Activated effector memory CD4-positive, alpha-beta T cell treated with Interleukin-2 at 50 U/mL for 16 hours (primary cell): ENCODE data around the gene RBBP6.
"Not testable (repeated sequence)": the region's sequence is repeated elsewhere in the genome, so short reads cannot be mapped to it uniquely, and the experiment has no call there.

Source experiments
- DNase-seq: peaks from one replicate; pipeline ENCODE4 v3.0.0-alpha.2; 2020

Gene RBBP6

GRCh38 chr16:24539295-24539849 lies at the start of gene RBBP6:
RBBP6 (plus strand) TSS chr16:24539566; CDS start chr16:24540627, 1,061 bp downstream.
- peak; percentile 89 for DNase-seq

- no peak for DNase-seq
Measured at GRCh38 chr16:24490866-24491265, 48.5 kb upstream of the RBBP6 start.

- DNase-seq: no peak
Measured at GRCh38 chr16:24491731-24492130, 47.6 kb upstream of the RBBP6 start.

- DNase-seq: no peak
Measured at GRCh38 chr16:24493821-24494220, 45.5 kb upstream of the RBBP6 start.

- DNase-seq: not testable (repeated sequence)
Measured at GRCh38 chr16:24495207-24495606, 44.2 kb upstream of the RBBP6 start.

GRCh38 chr16:24497440-24497839 lies 41.9 kb upstream of the RBBP6 start:
- no peak for DNase-seq

GRCh38 chr16:24499193-24499814 lies 40.1 kb upstream of the RBBP6 start:
- no peak for DNase-seq

GRCh38 chr16:24504472-24505345 lies 34.7 kb upstream of the RBBP6 start:
- peak; percentile 34 for DNase-seq

GRCh38 chr16:24505959-24506358 lies 33.4 kb upstream of the RBBP6 start:
- DNase-seq: no peak

- no peak for DNase-seq
Measured at GRCh38 chr16:24507959-24508480, 31.3 kb upstream of the RBBP6 start.

- no peak for DNase-seq
Measured at GRCh38 chr16:24508614-24509013, 30.8 kb upstream of the RBBP6 start.

- no peak for DNase-seq
Measured at GRCh38 chr16:24509536-24509935, 29.8 kb upstream of the RBBP6 start.

GRCh38 chr16:24511174-24511573 lies 28.2 kb upstream of the RBBP6 start:
- DNase-seq: no peak

GRCh38 chr16:24511792-24512191 lies 27.6 kb upstream of the RBBP6 start:
- no peak for DNase-seq

GRCh38 chr16:24514096-24514495 lies 25.3 kb upstream of the RBBP6 start:
- DNase-seq: no peak

- DNase-seq: no peak
Measured at GRCh38 chr16:24515186-24515585, 24.2 kb upstream of the RBBP6 start.

GRCh38 chr16:24516900-24517669 lies 22.3 kb upstream of the RBBP6 start:
- DNase-seq: peak; percentile 52

GRCh38 chr16:24518498-24518897 lies 20.9 kb upstream of the RBBP6 start:
- DNase-seq: no peak

GRCh38 chr16:24520983-24521382 lies 18.4 kb upstream of the RBBP6 start:
- no peak for DNase-seq

- no peak for DNase-seq
Measured at GRCh38 chr16:24522751-24523150, 16.6 kb upstream of the RBBP6 start.

GRCh38 chr16:24523569-24523968 lies 15.8 kb upstream of the RBBP6 start:
- DNase-seq: no peak

GRCh38 chr16:24524855-24525677 lies 14.3 kb upstream of the RBBP6 start:
- no peak for DNase-seq
